Measurements from ENCODE around the gene FADS1.

The FADS1 gene

DNA sequence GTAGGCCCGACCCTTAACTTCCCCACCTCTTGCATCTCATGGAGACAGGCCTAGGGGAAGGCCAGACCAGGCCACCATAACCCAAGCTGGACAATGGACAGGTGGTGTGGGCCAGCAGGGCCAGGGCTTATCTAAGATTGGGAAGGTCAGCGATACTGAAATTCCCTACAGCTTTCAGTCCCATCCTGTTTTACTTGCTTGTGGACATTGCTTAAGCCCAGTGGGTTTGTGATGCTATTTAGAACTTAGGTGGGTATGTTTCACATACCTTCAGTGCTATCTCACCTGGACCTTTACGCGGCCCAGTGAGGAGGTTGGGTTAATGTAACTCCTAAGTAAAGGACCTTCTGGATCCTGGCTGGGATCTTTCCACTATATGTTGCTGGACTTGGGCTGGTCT lies 13.0 kb upstream of the FADS1 start:
- TF ChIP-seq, protein P1, sequence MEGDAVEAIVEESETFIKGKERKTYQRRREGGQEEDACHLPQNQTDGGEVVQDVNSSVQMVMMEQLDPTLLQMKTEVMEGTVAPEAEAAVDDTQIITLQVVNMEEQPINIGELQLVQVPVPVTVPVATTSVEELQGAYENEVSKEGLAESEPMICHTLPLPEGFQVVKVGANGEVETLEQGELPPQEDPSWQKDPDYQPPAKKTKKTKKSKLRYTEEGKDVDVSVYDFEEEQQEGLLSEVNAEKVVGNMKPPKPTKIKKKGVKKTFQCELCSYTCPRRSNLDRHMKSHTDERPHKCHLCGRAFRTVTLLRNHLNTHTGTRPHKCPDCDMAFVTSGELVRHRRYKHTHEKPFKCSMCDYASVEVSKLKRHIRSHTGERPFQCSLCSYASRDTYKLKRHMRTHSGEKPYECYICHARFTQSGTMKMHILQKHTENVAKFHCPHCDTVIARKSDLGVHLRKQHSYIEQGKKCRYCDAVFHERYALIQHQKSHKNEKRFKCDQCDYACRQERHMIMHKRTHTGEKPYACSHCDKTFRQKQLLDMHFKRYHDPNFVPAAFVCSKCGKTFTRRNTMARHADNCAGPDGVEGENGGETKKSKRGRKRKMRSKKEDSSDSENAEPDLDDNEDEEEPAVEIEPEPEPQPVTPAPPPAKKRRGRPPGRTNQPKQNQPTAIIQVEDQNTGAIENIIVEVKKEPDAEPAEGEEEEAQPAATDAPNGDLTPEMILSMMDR (conservative IDR thresholded peaks at IDR 0.05), result no peak
- peak overlapping the region; percentile 69 for H3K27ac ChIP-seq

DNA sequence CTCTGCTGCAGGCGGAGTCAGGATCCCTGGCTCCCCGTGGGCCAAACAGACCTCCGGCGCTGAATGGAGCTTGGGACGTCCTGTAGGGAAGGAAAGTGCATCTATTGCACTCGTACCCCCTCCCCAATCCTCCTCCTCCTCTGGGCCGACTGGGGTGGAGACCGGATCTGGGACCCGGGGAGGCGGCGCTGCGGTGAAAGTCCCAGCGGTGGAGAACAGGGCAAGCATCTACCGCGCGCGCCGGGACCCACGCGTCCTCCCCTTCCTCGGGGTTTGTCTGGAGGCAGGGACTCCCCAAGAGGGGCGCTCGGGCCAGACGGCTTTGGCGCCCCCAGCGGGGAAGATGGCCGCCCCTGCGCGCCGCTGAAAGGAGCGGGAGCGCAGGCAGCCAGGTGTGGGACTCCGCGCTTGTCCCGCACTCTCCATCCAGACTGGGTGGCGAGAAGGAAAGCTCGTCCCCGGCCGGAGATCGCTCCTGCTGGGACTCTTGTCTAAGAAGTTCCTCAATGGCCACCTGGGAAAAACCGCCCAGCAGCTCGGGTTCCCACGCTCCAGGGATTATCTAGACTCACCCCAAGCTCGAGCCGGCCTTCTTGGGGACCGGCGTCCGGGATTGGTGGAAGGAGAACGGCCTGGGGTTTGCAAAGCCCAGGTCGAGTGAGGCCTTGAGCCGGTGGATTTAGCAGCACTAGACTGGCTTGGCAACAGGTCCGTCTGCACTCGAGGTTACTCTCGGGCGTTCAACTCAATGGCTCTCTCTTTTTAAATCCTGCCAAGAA lies 12.0 kb upstream of the FADS1 start:
- TF ChIP-seq, protein P1 (conservative IDR thresholded peaks at IDR 0.05), result no peak
- peak overlapping the region; percentile 69 for H3K27ac ChIP-seq

DNA sequence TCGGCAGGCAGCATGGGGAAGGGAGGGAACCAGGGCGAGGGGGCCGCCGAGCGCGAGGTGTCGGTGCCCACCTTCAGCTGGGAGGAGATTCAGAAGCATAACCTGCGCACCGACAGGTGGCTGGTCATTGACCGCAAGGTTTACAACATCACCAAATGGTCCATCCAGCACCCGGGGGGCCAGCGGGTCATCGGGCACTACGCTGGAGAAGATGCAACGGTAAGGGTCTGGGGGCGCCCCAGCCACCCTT lies 11.5 kb upstream of the FADS1 start:
- peak overlapping the region; percentile 69; the same call in 1 of the 2 replicates for H3K27ac ChIP-seq

DNA sequence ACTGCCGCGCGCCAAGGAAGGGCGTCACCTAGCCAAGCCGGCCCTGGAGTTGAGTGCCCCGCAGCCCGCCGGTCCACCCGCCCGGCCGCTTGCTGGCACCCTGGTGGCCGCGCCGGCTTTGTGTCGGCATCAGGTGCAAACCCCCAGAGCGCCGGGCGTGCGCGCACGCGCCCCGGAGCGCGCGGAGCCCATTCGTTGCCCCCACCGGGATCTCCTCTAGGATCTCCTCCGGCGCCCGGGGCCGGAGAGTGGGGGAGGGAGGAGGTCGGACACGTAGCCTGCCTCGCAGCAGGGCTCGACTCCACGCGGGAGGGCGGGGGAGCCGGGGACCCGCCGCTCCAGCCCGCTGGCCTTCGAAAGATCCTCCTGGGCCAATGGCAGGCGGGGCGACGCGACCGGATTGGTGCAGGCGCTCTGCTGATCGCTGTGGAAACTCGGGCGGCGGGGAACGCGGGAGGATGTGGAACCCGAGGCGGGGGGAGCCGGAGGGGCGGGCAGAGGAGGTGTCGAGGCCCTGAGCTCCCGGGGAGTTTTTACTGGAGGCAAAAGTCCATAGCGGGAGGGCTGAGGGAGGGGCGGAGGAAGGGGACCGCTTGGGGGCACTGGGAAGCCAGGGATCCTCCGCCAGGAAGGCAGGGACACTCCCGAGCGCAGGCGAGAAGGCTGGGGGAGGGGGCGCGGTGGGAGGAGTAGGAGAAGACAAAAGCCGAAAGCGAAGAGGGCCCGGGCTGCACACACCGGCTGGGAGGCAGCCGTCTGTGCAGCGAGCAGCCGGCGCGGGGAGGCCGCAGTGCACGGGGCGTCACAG lies 11.0 kb upstream of the FADS1 start, which contains the start of gene FADS2:
FADS2 (plus strand) TSS at position 730 of the 808 bp plus-strand sequence. CDS start 91 bp downstream, outside the sequence.
- TF ChIP-seq, protein P1 (conservative IDR thresholded peaks at IDR 0.05), result no peak
- H3K27ac ChIP-seq, result peak within 1 kb of the TSS; percentile 69

More for the DNA sequence above, 11.5 kb upstream of the FADS1 start:
- TF ChIP-seq, protein P1 (conservative IDR thresholded peaks at IDR 0.05), result no peak

DNA sequence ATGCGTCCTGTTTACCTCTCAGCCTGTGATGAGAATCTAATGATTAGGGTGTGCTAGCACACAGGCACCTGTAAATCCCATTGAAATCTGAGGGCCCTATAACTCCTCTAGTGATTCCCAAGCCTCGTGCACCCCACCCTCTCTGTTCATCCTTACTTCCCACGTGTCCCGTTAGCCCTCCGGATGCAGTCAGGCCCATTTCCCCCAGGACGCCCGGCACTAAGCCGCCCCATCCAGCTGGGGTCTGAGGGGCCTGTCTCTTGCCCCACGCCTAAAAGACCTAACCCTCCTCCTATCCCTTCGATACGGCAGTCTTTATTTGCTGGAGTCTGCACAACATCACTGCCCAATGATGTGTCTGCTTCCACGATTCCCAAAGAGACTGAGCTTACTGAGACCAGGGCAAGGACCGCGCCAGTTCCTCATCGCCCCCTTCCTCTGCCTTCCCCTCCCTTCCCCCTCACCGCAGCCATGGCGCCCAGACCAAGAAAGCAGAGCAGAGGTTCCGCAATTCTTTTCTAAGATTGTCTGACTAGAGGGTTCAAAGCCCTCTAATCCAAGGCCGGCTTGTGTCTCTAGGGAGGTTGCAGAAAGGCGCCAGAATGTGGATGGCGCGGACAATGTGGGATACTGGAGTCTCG lies 10.2 kb upstream of the FADS1 start:
- peak overlapping the region; percentile 69; the same call in 1 of the 2 replicates for H3K27ac ChIP-seq

DNA sequence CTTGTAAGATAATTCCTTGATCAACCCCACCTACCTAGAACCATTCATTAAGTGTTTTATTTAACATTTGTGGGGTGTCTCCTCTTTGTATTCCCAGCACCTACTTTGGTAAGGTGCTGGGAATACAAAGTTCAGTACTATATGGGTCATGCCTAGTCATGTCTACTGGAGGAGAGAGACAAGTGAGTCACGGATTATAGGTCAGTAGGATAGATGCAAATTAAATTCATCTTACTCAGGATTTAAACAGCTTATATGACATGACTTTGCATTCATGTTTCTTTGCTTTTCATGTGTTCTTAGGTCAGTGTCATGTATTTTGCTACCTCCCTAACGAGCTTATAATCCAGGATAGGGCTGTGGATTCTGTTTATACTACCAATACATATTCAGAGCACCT lies 3.4 kb upstream of the FADS1 start:
- TF ChIP-seq, protein P1 (conservative IDR thresholded peaks at IDR 0.05), result no peak

More for the DNA sequence above, 10.2 kb upstream of the FADS1 start:
- TF ChIP-seq, protein P1 (conservative IDR thresholded peaks at IDR 0.05), result no peak

More for the DNA sequence above, 3.4 kb upstream of the FADS1 start:
- H3K27ac ChIP-seq, result no peak overlapping the region

Data from VCaP (cell line).